ENCODE results near the gene OR2T33.
"Not testable (repeated sequence)": the region's sequence is repeated elsewhere in the genome, so short reads cannot be mapped to it uniquely, and the experiment has no call there.

DNA sequence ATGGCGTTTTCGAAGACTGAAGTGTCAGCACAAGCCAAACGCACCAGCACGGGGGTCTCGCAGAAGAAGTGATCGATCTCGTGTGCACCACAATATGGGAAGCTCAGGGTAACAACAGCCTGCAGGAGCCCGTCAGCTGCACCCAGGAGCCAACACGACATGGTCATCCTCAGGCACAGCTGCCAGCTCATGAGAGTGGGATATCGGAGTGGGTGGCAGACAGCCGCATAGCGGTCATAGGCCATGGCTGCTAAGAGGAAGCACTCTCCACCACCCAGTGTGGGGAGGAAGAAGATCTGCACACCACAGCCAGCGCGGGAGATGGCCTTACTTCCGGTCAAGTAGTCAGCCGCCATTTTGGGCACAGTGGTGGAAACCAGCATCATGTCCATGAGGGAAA lies 4.6 kb downstream of the OR2T33 start:
- TF ChIP-seq, protein P1, sequence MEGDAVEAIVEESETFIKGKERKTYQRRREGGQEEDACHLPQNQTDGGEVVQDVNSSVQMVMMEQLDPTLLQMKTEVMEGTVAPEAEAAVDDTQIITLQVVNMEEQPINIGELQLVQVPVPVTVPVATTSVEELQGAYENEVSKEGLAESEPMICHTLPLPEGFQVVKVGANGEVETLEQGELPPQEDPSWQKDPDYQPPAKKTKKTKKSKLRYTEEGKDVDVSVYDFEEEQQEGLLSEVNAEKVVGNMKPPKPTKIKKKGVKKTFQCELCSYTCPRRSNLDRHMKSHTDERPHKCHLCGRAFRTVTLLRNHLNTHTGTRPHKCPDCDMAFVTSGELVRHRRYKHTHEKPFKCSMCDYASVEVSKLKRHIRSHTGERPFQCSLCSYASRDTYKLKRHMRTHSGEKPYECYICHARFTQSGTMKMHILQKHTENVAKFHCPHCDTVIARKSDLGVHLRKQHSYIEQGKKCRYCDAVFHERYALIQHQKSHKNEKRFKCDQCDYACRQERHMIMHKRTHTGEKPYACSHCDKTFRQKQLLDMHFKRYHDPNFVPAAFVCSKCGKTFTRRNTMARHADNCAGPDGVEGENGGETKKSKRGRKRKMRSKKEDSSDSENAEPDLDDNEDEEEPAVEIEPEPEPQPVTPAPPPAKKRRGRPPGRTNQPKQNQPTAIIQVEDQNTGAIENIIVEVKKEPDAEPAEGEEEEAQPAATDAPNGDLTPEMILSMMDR (IDR thresholded peaks at IDR 0.05) = not testable (repeated sequence)
- not testable (repeated sequence) for TF ChIP-seq EP300, POLR2A (IDR thresholded peaks at IDR 0.05)
